ENCODE data around the gene MLST8. TPM values are rescaled to one million over a fixed set of nuclear protein-coding genes. Genes with fewer than 3 reads are reported as not detected.

Gene MLST8
- total RNA-seq, 2 donors from 2014 or later = 35.6 to 45.0 TPM

GRCh38 chr16:2159175-2159838 is 45.9 kb upstream of the MLST8 start:
- DNase-seq (ENCODE audit: low spot score) = peak; percentile 71
- TF ChIP-seq CTCF (IDR thresholded peaks at IDR 0.05) = no peak
- Histone ChIP-seq H3K27me3 (no peaks in the 10 kb centered on the region), H3K4me1 (peaks cover 0 to 61% of the 10 kb centered on the region in 2 donors), H3K27ac (peak overlapping the region; percentile 49 to 56), H3K9me3 (no peaks in the 10 kb centered on the region), H3K4me3 (peak overlapping the region in 1 of 2 donors; percentile 12), H3K36me3 (no peaks in the 10 kb centered on the region)

- peak; percentile 80 for DNase-seq (ENCODE audit: low spot score)
- Histone ChIP-seq H3K27ac (peak overlapping the region; percentile 59 to 66), H3K9me3 (no peaks in the 10 kb centered on the region), H3K4me1 (peaks cover 0 to 56% of the 10 kb centered on the region in 2 donors), H3K27me3 (no peaks in the 10 kb centered on the region), H3K4me3 (no peak overlapping the region), H3K36me3 (peaks cover 4% of the 10 kb centered on the region)
- no peak for TF ChIP-seq CTCF (IDR thresholded peaks at IDR 0.05)
These were observed 44.2 kb upstream of the MLST8 start for GRCh38 chr16:2160915-2161551.

- H3K27ac ChIP-seq = peak overlapping the region in 1 of 2 donors; percentile 66
- H3K4me1 ChIP-seq = peaks cover 0 to 47% of the 10 kb centered on the region in 2 donors
- H3K27me3 ChIP-seq = no peaks in the 10 kb centered on the region
- DNase-seq (ENCODE audit: low spot score) = no peak
- H3K4me3 ChIP-seq = no peak overlapping the region
- no peak for TF ChIP-seq CTCF (IDR thresholded peaks at IDR 0.05)
- peaks cover 13% of the 10 kb centered on the region for H3K36me3 ChIP-seq
- no peaks in the 10 kb centered on the region for H3K9me3 ChIP-seq
These were observed 43.3 kb upstream of the MLST8 start for GRCh38 chr16:2161911-2162310.

- no peak overlapping the region for H3K27ac ChIP-seq
- no peaks in the 10 kb centered on the region for H3K27me3 ChIP-seq
- DNase-seq (ENCODE audit: low spot score) = no peak
- no peak overlapping the region for H3K4me3 ChIP-seq
- H3K4me1 ChIP-seq = peaks cover 0 to 39% of the 10 kb centered on the region in 2 donors
- H3K36me3 ChIP-seq = peaks cover 16% of the 10 kb centered on the region
- no peak for TF ChIP-seq CTCF (IDR thresholded peaks at IDR 0.05)
- no peaks in the 10 kb centered on the region for H3K9me3 ChIP-seq
These were observed 42.6 kb upstream of the MLST8 start for GRCh38 chr16:2162676-2163118.

GRCh38 chr16:2163211-2163881 is 41.9 kb upstream of the MLST8 start:
- Histone ChIP-seq H3K36me3 (peaks cover 22% of the 10 kb centered on the region), H3K4me1 (peaks cover 0 to 35% of the 10 kb centered on the region in 2 donors), H3K27me3 (no peaks in the 10 kb centered on the region), H3K9me3 (no peaks in the 10 kb centered on the region), H3K4me3 (no peak overlapping the region), H3K27ac (no peak overlapping the region)
- no peak for TF ChIP-seq CTCF (IDR thresholded peaks at IDR 0.05)
- DNase-seq (ENCODE audit: low spot score) = no peak
